HepG2 (cell line): ENCODE results near the gene PRSS53. TPM values are rescaled to one million over a fixed set of nuclear protein-coding genes. Genes with fewer than 3 reads are reported as not detected.

ENCODE experiments used
- CBFB ChIP-seq: sonication (generic); formaldehyde crosslinking; IDR thresholded peaks from 2 replicates; pipeline ENCODE4 v1.4.0; 2020; ENCODE audit warnings: missing genetic modification reagents
- DNMT1 ChIP-seq: sonication (generic); formaldehyde crosslinking; IDR thresholded peaks from 2 replicates; pipeline ENCODE4 v1.5.1; 2020; ENCODE audit warnings: mild to moderate bottlenecking, missing genetic modification reagents
- ELF1 ChIP-seq: sonication (generic); formaldehyde crosslinking; IDR thresholded peaks from 2 replicates; pipeline ENCODE4 v1.4.0; 2020; ENCODE audit warnings: missing genetic modification reagents
- FOXP1 ChIP-seq, 2 experiments: fragments of 450-650 bp in 1 of 2; IDR thresholded peaks; 2 replicates each; pipeline ENCODE4 v1.6.1; 2017 to 2018; ENCODE audit warnings: antibody characterized with exemption in 1 of 2
- GFI1 ChIP-seq: sonication (generic); formaldehyde crosslinking; IDR thresholded peaks from 2 replicates; pipeline ENCODE4 v1.5.0; 2020; ENCODE audit warnings: missing genetic modification reagents, mild to moderate bottlenecking, borderline replicate concordance
- HMG20A ChIP-seq: IDR thresholded peaks from 2 replicates; pipeline ENCODE4 v1.6.1; 2016; ENCODE audit warnings: borderline replicate concordance
- POLR2A ChIP-seq, 2 experiments: IDR thresholded peaks; 2 replicates each; pipeline ENCODE4 v1.6.1; 2011; ENCODE audit warnings: low read depth in 2 of 2, low read length in 2 of 2, mild to moderate bottlenecking in 1 of 2, moderate library complexity in 1 of 2; ENCODE audit not compliant: insufficient read depth in 1 of 2
- ZBTB3 ChIP-seq: sonication (generic); formaldehyde crosslinking; IDR thresholded peaks from 2 replicates; pipeline ENCODE4 v1.4.0; 2020; ENCODE audit warnings: low read depth, mild to moderate bottlenecking, moderate library complexity, missing genetic modification reagents, borderline replicate concordance
- ZEB1 ChIP-seq: IDR thresholded peaks from 2 replicates; pipeline ENCODE4 v1.6.1; 2012; ENCODE audit warnings: mild to moderate bottlenecking, low read depth, inconsistent platforms; ENCODE audit not compliant: insufficient replicate concordance
- ZFP90 ChIP-seq: sonication (generic); formaldehyde crosslinking; IDR thresholded peaks from 2 replicates; pipeline ENCODE4 v1.8.0; 2022; ENCODE audit warnings: missing genetic modification reagents, mild to moderate bottlenecking, inconsistent platforms, borderline replicate concordance
- ZNF329 ChIP-seq: sonication (generic); formaldehyde crosslinking; IDR thresholded peaks from 2 replicates; pipeline ENCODE4 v1.9.0; 2021; ENCODE audit warnings: low read depth, mild to moderate bottlenecking, missing genetic modification reagents
- ZNF331 ChIP-seq: sonication (generic); formaldehyde crosslinking; IDR thresholded peaks from 2 replicates; pipeline ENCODE4 v1.4.0; 2020; ENCODE audit warnings: missing genetic modification reagents
- ZNF543 ChIP-seq: sonication (generic); formaldehyde crosslinking; IDR thresholded peaks from 2 replicates; pipeline ENCODE4 v1.4.0; 2020; ENCODE audit warnings: mild to moderate bottlenecking, missing genetic modification reagents
- ZNF549 ChIP-seq: sonication (generic); formaldehyde crosslinking; IDR thresholded peaks from 2 replicates; pipeline ENCODE4 v1.5.0; 2020; ENCODE audit warnings: missing genetic modification reagents
- ZNF614 ChIP-seq: IDR thresholded peaks from 2 replicates; pipeline ENCODE4 v1.6.1; 2018; ENCODE audit warnings: missing biosample characterization, missing genetic modification reagents, inconsistent platforms, borderline replicate concordance
- ZNF816 ChIP-seq: sonication (generic); formaldehyde crosslinking; IDR thresholded peaks from 2 replicates; pipeline ENCODE4 v1.8.0; 2022; ENCODE audit warnings: missing genetic modification reagents, mild to moderate bottlenecking, borderline replicate concordance
- ZNF850 ChIP-seq: sonication (generic); formaldehyde crosslinking; conservative IDR thresholded peaks from 2 replicates; pipeline ENCODE4 v1.9.0; 2021; ENCODE audit warnings: mild to moderate bottlenecking, missing genetic modification reagents
- ZNF879 ChIP-seq: sonication (generic); formaldehyde crosslinking; IDR thresholded peaks from 2 replicates; pipeline ENCODE4 v1.8.1; 2023; ENCODE audit warnings: missing genetic modification reagents
- ZSCAN31 ChIP-seq: sonication (generic); formaldehyde crosslinking; IDR thresholded peaks from 2 replicates; pipeline ENCODE4 v1.5.0; 2020; ENCODE audit warnings: low read depth, mild to moderate bottlenecking, missing genetic modification reagents
- polyA plus RNA-seq, 8 experiments: library from polyadenylated mRNA; depleted of rRNA in 3 of 8; stranded (reverse) in 7 of 8; unstranded in 1 of 8; fragments of >200 nt; fragmentation: Illumina TruSeq in 4 of 8; extraction: Trizol in 4 of 8; gene quantifications; 2 replicates each; pipeline versions ENCODE4 v1.2.1 to v1.2.3, GENCODE V29; 2011 to 2016; ENCODE audit warnings: low read depth in 4 of 8, missing spikeins in 1 of 8, mixed read lengths in 1 of 8; ENCODE audit not compliant: insufficient read depth in 1 of 8
- total RNA-seq, 5 experiments: library from RNA; depleted of rRNA; stranded (reverse); fragments of >200 nt; fragmentation: Illumina TruSeq; extraction: Trizol; gene quantifications; 2 replicates each; pipeline ENCODE4 v1.2.3, GENCODE V29; 2016; ENCODE audit warnings: low read depth in 1 of 5
- TF ChIP-seq, protein P1 (sequence below): sonication (generic); formaldehyde crosslinking; IDR thresholded peaks from 2 replicates; pipeline ENCODE4 v1.4.0; 2020; ENCODE audit warnings: missing genetic modification reagents, mild to moderate bottlenecking, borderline replicate concordance
- TF ChIP-seq, protein P2 (sequence below): sonication (generic); formaldehyde crosslinking; IDR thresholded peaks from 2 replicates; pipeline ENCODE4 v1.4.0; 2020; ENCODE audit warnings: low read depth, missing genetic modification reagents
- TF ChIP-seq, protein P3 (sequence below): sonication (generic); formaldehyde crosslinking; IDR thresholded peaks from 2 replicates; pipeline ENCODE4 v1.8.1; 2023; ENCODE audit warnings: mild to moderate bottlenecking, moderate library complexity, missing genetic modification reagents

PRSS53 gene
- total and polyA plus RNA-seq, 2 of the 13 experiments (the other 11 are each of a cell fraction or from before 2014, with no cell fraction given), result 2.2 to 7.4 TPM

DNA sequence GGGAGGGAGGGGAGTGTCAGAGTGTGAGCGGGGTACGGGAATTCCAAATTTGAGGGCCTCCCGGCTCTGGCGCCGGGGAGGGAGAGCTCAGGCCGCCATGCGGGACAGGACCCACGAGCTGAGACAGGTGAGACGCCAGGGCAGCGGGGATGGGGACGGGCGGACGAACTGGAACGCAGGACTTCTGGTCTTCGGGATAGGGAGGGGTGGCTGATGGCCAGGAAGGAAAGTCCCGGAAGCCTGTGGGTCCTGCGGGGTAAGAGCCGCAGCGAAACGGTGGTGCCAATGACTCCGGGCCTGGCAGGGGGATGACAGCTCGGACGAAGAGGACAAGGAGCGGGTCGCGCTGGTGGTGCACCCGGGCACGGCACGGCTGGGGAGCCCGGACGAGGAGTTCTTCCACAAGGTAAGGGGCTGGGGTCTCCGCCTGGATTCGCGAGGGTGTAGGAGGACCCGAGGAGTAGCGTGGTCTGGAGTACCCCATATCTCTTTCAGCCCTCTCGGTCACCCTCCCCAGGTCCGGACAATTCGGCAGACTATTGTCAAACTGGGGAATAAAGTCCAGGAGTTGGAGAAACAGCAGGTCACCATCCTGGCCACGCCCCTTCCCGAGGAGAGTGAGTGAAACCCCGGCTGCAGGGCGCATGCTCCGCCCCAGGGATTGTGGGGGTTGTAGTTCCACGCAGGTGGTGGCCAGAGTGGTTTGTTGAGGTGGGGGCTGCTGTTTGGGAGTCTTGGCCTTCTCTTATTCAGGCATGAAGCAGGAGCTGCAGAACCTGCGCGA is 54.8 kb downstream of the PRSS53 start (continued):
- TF ChIP-seq, protein P1, sequence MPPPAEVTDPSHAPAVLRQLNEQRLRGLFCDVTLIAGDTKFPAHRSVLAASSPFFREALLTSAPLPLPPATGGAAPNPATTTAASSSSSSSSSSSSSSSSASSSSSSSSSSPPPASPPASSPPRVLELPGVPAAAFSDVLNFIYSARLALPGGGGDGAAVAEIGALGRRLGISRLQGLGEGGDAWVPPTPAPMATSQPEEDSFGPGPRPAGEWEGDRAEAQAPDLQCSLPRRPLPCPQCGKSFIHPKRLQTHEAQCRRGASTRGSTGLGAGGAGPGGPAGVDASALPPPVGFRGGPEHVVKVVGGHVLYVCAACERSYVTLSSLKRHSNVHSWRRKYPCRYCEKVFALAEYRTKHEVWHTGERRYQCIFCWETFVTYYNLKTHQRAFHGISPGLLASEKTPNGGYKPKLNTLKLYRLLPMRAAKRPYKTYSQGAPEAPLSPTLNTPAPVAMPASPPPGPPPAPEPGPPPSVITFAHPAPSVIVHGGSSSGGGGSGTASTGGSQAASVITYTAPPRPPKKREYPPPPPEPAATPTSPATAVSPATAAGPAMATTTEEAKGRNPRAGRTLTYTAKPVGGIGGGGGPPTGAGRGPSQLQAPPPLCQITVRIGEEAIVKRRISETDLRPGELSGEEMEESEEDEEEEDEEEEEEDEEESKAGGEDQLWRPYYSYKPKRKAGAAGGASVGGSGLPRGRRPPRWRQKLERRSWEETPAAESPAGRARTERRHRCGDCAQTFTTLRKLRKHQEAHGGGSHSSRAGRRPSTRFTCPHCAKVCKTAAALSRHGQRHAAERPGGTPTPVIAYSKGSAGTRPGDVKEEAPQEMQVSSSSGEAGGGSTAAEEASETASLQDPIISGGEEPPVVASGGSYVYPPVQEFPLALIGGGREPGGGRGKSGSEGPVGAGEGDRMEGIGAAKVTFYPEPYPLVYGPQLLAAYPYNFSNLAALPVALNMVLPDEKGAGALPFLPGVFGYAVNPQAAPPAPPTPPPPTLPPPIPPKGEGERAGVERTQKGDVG (CRISPR knock-in tag), result no peak
- TF ChIP-seq ZNF614 (CRISPR knock-in tag) (peak; percentile 30; the same call in 1 of the 2 replicates), ZSCAN31 (CRISPR knock-in tag) (peak; percentile 88), POLR2A (IDR thresholded peaks at IDR 0.05; ENCODE audit: insufficient read depth in 1 of 2, low read depth in 2 of 2, low read length in 2 of 2) (peak; percentile 95 to 97), GFI1 (CRISPR knock-in tag) (0 out of 2 replicates have a peak, but pooled peaks have one; percentile 36), ZNF331 (CRISPR knock-in tag) (peak; percentile 49; the same call in 1 of the 2 replicates), HMG20A (0 out of 2 replicates have a peak, but pooled peaks have one; percentile 4), FOXP1 (IDR thresholded peaks at IDR 0.05) (no peak), FOXP1 (CRISPR knock-in tag; IDR thresholded peaks at IDR 0.05) (no peak), CBFB (no peak), ZFP90 (CRISPR knock-in tag) (0 out of 2 replicates have a peak, but pooled peaks have one; percentile 15), ELF1 (CRISPR knock-in tag) (peak; percentile 58; the same call in 1 of the 2 replicates), DNMT1 (CRISPR knock-in tag) (no peak), ZNF543 (no peak), ZNF850 (CRISPR knock-in tag) (no peak), ZEB1 (peak; percentile 33), ZBTB3 (CRISPR knock-in tag) (no peak), ZNF879 (CRISPR knock-in tag) (no peak), ZNF329 (CRISPR knock-in tag) (peak; percentile 81; the same call in 1 of the 2 replicates), ZNF549 (CRISPR knock-in tag) (no peak), ZNF816 (CRISPR knock-in tag) (no peak)
- TF ChIP-seq, protein P2, sequence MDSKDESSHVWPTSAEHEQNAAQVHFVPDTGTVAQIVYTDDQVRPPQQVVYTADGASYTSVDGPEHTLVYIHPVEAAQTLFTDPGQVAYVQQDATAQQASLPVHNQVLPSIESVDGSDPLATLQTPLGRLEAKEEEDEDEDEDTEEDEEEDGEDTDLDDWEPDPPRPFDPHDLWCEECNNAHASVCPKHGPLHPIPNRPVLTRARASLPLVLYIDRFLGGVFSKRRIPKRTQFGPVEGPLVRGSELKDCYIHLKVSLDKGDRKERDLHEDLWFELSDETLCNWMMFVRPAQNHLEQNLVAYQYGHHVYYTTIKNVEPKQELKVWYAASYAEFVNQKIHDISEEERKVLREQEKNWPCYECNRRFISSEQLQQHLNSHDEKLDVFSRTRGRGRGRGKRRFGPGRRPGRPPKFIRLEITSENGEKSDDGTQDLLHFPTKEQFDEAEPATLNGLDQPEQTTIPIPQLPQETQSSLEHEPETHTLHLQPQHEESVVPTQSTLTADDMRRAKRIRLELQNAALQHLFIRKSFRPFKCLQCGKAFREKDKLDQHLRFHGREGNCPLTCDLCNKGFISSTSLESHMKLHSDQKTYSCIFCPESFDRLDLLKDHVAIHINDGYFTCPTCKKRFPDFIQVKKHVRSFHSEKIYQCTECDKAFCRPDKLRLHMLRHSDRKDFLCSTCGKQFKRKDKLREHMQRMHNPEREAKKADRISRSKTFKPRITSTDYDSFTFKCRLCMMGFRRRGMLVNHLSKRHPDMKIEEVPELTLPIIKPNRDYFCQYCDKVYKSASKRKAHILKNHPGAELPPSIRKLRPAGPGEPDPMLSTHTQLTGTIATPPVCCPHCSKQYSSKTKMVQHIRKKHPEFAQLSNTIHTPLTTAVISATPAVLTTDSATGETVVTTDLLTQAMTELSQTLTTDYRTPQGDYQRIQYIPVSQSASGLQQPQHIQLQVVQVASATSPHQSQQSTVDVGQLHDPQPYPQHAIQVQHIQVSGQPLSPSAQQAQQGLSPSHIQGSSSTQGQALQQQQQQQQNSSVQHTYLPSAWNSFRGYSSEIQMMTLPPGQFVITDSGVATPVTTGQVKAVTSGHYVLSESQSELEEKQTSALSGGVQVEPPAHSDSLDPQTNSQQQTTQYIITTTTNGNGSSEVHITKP (CRISPR knock-in tag), result peak; percentile 31; the same call in 1 of the 2 replicates
- TF ChIP-seq, protein P3, sequence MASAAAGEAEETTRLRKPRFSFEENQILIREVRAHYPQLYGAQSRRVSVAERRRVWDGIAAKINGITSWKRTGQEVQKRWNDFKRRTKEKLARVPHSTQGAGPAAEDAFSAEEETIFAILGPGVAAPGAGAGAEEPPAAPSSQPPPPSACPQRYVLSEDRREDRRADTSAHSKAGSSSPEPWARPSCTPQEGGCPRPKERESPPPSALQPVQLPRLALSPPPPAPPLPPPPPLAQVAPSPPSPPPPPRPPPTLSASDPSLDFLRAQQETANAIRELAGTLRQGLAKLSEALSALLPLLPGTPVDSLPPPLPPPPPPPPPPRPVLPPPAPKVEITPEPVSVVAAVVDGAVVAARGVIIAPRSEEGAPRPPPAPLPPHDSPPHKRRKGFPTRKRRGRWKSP (CRISPR knock-in tag), result peak; percentile 54; the same call in 1 of the 2 replicates
